ENCODE results near the gene CCDC152.

CCDC152 gene

DNA sequence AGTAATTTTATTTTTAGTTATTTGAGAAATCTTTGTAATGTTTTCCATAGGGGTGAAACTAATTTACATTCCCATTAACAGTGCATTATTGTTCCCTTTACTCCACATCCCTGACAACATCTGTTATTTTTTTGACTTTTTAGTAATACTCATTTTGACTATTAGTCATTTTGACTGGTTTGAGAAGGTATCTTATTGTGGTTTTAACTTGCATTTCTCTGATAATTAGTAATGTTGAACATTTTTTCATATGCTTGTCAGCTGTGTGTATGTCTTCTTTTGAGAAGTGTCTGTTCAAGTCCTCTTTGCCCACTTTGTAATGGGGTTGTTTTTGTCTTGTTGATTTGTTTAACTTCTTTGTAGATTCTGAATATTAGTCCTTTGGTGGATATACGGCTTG is 27.5 kb downstream of the CCDC152 start:
- DNase-seq, result no peak

DNA sequence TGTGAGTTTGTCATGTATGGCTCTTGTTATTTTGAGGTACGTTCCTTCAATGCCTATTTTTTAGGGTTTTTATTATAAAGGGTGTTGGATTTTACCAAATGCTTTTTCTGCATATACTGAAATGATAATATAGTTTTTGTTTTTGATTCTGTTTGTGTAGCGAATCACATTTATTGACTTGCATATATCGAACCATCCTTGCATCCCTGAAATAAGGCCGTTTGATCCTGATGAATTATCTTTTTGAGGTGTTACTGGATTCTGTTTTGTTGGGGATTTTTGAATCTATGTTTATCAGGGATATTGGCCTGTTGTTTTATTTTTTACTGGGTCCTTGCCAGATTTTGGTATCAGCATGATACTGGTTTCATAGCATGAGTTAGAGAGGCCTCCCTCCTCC is 29.1 kb downstream of the CCDC152 start:
- no peak for DNase-seq

DNA sequence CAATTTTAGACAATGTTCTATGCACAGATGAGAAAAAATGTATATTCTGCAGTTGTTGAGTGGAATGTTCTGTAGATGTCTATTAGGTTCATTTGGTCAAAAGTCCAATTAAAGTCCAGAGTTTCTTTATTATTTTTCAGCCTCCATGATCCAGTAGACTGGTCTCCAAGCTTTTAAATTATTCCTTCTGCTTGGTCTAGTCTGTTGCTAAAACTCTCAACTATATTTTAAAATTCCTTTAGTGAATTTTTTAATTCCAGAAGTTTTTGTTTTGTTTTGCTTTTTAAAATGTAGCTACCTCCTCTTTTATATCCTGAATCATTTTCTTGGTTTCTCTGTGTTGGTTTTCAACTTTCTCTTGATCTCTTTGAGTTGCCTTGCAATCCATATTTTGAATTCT is 30.5 kb downstream of the CCDC152 start:
- DNase-seq, result no peak

DNA sequence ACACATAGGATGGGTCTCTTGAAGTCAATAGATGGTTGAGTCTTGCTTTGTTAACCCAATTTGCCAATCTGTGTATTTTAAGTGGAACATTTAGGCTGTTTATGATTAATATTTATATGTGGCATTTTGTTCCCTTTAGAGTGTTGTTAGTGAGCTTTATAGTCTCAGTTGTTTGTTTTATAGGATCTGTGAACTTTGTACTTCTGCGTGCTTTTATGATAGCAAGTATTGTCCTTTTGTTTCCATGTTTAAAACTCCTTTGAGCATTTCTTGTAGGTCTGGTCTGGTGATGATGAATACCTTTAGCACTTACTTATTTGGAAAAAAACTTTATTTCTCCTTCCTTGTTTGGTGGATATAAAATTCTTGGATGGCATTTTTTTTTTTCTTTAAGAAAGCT is 31.2 kb downstream of the CCDC152 start:
- no peak for DNase-seq

DNA sequence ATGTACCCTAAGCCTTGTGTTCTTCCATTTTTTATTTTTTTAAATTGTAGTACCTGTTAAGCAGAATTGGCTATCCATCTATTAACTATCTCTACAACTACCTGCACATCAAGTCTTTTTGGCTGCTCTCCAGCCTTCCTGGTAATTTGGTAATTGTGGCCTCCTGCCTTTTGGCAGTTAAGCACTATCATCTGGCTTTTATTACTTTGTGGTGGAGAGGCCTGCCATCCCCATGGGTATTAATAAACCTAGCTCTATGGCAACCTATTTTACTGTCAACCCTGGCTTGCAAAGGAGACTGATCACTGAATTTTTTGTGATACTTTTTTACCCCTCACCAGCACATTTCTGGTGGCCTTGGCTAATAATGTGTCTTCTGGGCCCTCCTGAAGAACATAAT is 34.5 kb downstream of the CCDC152 start:
- DNase-seq, result no peak

GRCh38 chr5:42798284-42799240 is 41.9 kb downstream of the CCDC152 start:
- DNase-seq, result no peak

DNA sequence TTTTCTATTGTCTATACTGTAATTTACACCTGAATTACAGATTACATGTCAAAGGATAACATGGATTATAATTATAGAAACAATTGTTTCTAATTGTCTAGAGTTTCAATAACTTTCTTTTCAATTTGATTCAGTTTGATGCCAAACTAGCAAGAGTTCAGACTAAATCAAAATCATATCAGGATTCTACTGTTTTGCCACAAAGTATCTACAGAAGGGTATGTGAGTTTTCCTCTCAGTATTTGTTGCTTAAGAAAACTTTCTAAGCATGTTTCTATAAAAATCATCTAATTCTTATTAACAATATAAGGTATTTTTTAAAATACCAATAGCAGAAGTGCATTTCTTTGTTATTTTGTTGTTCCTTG is 42.6 kb downstream of the CCDC152 start:
- no peak for DNase-seq

- DNase-seq, result no peak
Measured at GRCh38 chr5:42799668-42800114, 43.1 kb downstream of the CCDC152 start.

DNA sequence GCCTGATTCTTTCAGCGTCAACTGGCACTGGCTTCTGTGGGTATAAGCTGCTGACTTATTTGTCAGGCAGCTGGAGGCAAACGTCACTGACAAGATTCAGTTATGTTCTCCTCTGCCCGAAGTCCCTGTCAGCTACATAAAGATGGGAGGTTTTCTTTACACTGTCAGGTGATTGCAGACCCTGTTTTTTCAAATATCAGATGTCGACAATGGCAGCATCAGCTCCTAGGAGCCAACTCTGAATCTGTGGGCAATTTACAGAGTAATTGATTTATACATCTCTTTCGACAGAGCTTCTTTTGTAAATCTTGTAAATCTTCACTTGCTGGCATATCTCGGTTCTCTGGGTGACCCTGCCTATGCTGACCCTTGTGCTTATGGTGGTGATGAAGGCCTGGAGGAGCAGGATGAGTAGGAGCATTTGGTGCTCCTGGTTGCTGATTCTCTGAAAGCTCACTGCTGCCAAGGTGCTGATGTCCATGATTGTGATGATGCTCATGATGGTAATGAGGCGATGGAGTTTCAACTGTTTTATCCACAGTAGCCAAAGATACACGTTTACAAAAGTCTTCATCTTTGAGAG is 44.2 kb downstream of the CCDC152 start:
- DNase-seq, result no peak

GRCh38 chr5:42801516-42802166 is 45.0 kb downstream of the CCDC152 start:
- DNase-seq, result no peak

DNA sequence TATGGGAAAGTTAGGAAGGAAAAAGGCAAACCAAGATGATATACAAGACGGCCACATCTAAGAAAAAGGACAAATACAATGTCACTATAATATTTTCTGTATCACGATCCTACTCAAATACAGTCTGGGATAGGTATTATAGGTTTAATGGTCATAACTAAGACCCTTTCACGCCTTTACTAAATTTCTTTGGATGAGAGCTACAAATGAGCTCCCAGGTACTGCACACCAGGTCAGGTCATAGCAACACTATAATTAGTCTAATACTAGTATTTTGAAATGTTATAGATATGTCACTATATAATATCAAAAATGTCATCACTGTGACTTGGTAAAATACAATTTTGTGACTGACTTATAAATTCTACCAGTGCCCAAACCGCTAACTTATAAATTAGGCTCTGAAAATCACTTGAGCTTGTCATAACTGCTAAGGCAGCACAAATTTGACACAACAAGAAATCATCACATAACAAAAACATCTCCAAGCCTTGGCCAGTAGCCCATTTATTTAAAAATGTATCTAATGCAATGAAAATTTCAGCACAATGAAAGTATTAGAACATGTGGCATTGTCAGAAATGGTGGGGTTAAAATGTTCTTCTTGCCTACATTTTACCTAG is 48.2 kb downstream of the CCDC152 start:
- DNase-seq, result no peak

GRCh38 chr5:42806004-42806700 is 49.5 kb downstream of the CCDC152 start:
- no peak for DNase-seq

- DNase-seq, result no peak
Measured at GRCh38 chr5:42806701-42807262, 50.2 kb downstream of the CCDC152 start.

DNA sequence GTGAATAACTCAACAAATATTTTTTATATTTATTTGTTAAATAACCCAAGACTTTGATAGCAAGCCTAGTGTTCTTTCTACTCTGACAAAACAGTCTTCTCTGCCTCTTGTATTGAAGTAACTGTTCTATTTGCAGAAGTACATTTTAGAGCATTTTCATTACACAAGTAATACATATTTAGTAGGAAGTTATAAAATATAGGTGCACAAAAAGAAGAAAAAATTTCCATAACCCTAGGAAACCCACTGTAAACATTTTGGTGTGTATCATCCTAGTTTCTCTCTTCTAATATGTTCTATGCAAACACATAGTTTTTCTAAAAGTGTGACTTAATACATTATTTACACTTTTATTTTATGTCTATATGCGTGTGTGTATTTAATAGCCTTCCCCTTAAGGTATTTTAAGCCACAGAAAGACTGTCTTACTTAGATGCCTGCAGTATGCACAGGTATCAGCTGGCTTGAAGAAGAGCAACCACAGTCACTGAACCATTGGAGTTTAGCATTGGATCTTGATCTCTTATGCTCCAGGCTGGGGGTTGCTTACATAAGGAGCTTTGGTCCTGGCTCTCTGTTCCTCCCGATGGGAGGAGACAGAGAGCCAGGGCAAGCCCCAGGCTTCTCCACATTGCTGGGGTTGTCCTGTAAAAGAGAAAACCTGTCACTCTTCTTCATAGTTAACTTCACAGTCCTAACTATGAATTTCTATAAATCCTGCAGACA is 51.3 kb downstream of the CCDC152 start:
- DNase-seq, result no peak

- no peak for DNase-seq
Measured at GRCh38 chr5:42808888-42809611, 52.4 kb downstream of the CCDC152 start.

DNA sequence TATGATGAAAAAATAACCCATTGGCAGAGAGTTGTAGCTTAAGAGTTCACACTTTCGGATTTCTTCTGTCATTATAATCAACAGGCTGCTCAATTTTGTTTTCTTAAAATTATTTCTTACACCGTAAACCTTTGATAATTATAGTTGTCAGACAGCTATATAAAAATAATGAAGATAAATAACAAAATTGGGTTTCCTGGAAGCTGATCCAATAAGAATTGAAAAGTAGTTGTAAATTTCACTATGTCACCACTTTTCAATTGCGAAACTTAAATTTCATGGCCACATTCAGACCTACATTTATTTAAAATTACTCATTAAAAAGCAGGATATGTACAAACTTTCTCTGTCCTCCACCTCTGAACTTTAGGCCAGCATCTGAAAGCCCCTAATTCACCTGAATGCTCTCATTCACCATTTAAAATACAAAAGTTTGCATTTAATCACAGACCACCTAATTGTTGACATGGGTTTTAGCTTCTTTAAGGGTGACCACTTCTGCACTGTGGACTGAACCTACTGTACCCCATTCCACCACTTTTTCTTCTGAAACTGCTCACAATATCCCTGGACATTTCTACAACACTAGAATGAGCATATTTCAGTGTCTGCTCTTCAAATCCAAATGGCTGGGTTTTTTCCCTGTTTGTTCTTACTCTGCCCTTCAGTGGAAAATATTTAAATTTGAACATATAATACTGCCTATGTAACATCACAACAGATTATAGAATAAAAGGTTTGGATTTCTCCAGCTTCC is 54.4 kb downstream of the CCDC152 start:
- DNase-seq, result no peak

DNA sequence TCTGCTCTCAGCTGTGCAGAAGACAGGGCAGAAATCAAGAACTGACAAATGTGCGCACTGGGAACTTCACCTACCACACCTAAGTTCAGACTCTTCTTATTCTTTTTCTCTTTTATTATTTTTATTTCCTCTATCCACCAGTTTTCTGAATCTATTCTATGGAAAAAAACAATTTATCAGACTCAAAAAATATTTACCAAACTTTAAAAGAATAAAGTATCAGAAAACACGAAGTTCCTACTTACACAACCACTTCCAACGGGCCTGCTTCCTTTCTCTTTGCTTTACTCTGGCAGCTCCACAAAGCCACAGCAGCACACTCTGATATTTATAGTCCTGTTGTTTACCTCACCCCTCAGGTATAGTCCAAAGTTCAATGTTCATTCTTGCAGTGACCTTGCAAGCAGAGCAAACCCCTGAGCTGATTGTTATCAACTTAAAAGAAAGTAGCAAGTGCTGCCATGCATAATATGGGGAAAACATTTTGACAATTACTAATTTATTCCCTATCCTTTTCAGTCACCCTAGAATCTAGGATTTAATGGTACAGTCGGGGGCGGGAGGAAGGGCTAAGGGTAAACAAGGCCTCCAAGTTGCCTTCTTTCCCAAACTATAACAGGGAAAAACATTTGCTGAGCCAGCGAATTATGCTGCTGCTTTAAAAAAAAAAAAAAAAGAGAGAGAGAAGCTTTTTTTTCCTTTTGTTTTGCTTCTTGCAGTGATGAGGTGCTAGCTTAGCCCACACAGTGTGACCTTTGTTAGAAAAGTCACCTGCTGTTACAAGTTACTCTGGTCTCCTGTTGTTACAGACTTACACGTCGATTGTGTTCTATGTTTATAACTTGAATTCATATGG is 55.2 kb downstream of the CCDC152 start, which contains the start of gene SELENOP:
TSS of gene SELENOP (minus strand) at position 302 of the 856 bp plus-strand sequence. CDS start 3,539 bp downstream, outside the sequence.
- DNase-seq, result no peak

DNA sequence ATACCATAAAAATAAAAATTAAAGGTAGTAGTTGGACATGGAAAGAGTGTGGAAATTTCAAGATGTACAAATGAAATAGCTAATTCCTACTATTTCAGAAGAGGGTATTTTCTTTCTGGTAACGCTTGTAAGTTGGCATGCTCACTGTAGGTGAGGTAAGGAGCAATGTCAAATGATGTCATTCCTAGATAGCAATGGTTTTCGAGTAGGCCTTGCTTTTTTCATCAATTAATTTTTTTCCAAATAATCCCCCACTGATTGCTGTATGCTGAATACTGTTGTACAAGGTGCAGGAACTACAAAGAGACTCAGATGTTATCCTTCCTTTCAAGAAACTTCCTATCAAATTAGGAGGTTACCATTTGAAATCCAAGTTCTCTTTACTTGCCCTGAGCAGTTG is 56.0 kb downstream of the CCDC152 start:
- no peak for DNase-seq

DNA sequence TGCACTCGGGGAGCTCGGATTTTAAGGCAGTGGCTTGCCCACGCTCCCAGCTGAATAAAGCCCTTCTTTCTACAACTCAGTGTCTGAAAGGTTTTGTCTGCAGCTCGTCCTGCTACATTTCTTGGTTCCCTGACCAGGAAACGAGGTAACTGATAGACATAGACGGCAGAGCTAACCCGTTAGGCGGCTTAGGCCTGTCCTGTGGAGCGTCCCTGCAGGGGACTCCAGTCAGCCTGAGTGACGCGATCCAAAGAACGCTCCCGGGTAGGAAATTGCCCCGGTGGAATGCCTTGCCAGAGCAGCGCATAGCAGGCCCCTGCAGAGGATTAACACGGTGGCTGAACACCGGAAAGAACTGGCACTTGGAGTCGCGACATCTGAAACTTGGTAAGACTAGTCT is 56.9 kb downstream of the CCDC152 start:
- DNase-seq, result peak; percentile 96
